Peyer's patch (tissue), 4 donors: ENCODE data around the gene PHLDB3. TPM values are rescaled to one million over a fixed set of nuclear protein-coding genes. Genes with fewer than 3 reads are reported as not detected.

ENCODE experiments used
- DNase-seq, 3 donors: peaks; one replicate each; pipeline ENCODE4 v3.0.0-alpha.2; 2017 to 2019
- H3K27ac ChIP-seq, 4 donors: fragments of 200-600 bp; sonication (generic); one replicate each; pipeline ENCODE4 v1.5.1; 2016 to 2019
- H3K27me3 ChIP-seq, 2 donors: fragments of 200-600 bp; sonication (generic); one replicate each; pipeline ENCODE4 v1.5.1; 2019
- H3K36me3 ChIP-seq, 3 donors: fragments of 200-600 bp; sonication (generic); one replicate each; pipeline ENCODE4 v1.5.1; 2016 to 2019
- H3K4me1 ChIP-seq, 4 donors: fragments of 200-600 bp; sonication (generic); one replicate each; pipeline ENCODE4 v1.5.1; 2016 to 2019
- H3K4me3 ChIP-seq, 4 donors: fragments of 200-600 bp; sonication (generic); 1 replicate in 3 of 4; 2 replicates in 1 of 4; pipeline ENCODE4 v1.5.1; 2016 to 2019; ENCODE audit warnings: mild to moderate bottlenecking in 1 of 4
- H3K9me3 ChIP-seq, 4 donors: fragments of 200-600 bp; sonication (generic); one replicate each; pipeline ENCODE4 v1.5.1; 2016 to 2019; ENCODE audit warnings: mild to moderate bottlenecking in 1 of 4
- POLR2A ChIP-seq, 2 donors: fragments of 450-650 bp; IDR thresholded peaks; one replicate each; pipeline ENCODE4 v1.5.1; 2017; ENCODE audit warnings: antibody characterized with exemption in 2 of 2, mild to moderate bottlenecking in 2 of 2, moderate library complexity in 2 of 2
- total RNA-seq, 4 donors: library from RNA; depleted of rRNA; stranded (reverse); fragments of >200 nt; gene quantifications; one replicate each; pipeline ENCODE4 v1.1.0, GENCODE V29; 2016
- TF ChIP-seq, protein P1 (sequence below), 6 experiments: fragments of 450-650 bp in 4 of 6; fragments of 200-600 bp in 2 of 6; sonication (generic) in 1 of 6; IDR thresholded peaks; one replicate each; pipeline ENCODE4 v1.5.1; 2017 to 2019; ENCODE audit warnings: antibody characterized with exemption in 6 of 6, mild to moderate bottlenecking in 3 of 6, moderate library complexity in 1 of 6

The PHLDB3 gene
- total RNA-seq, 4 donors from 2014 or later = 13.0 to 23.4 (median 18.0) TPM

DNA sequence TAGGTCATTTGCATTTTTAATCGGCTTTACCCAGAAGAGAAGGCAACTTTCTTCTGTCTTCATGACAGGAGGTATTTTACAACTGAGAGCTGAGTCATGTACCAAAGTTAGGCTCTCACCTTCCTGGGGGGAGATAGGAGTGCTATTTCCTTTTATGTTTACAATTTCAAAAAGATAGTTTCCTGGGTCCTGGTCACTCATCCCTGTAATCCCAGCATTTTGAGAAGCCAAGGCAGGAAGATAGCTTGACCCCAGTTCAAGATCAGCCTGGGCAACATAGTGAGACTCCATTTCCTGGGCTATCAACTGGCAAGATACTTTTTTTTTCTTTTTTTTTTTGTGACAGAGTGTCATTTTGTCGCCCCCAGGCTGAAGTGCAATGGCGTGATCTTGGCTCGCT, 46.7 kb downstream of the PHLDB3 start:
- Histone ChIP-seq H3K27ac (no peak overlapping the region), H3K4me1 (peaks cover 0 to 10% (median 0%) of the 10 kb centered on the region in 4 donors), H3K4me3 (no peak overlapping the region), H3K36me3 (no peaks in the 10 kb centered on the region), H3K27me3 (no peaks in the 10 kb centered on the region), H3K9me3 (no peaks in the 10 kb centered on the region)
- no peak for DNase-seq
- TF ChIP-seq, protein P1, sequence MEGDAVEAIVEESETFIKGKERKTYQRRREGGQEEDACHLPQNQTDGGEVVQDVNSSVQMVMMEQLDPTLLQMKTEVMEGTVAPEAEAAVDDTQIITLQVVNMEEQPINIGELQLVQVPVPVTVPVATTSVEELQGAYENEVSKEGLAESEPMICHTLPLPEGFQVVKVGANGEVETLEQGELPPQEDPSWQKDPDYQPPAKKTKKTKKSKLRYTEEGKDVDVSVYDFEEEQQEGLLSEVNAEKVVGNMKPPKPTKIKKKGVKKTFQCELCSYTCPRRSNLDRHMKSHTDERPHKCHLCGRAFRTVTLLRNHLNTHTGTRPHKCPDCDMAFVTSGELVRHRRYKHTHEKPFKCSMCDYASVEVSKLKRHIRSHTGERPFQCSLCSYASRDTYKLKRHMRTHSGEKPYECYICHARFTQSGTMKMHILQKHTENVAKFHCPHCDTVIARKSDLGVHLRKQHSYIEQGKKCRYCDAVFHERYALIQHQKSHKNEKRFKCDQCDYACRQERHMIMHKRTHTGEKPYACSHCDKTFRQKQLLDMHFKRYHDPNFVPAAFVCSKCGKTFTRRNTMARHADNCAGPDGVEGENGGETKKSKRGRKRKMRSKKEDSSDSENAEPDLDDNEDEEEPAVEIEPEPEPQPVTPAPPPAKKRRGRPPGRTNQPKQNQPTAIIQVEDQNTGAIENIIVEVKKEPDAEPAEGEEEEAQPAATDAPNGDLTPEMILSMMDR (IDR thresholded peaks at IDR 0.05) = no peak
- TF ChIP-seq POLR2A (IDR thresholded peaks at IDR 0.05) = no peak

DNA sequence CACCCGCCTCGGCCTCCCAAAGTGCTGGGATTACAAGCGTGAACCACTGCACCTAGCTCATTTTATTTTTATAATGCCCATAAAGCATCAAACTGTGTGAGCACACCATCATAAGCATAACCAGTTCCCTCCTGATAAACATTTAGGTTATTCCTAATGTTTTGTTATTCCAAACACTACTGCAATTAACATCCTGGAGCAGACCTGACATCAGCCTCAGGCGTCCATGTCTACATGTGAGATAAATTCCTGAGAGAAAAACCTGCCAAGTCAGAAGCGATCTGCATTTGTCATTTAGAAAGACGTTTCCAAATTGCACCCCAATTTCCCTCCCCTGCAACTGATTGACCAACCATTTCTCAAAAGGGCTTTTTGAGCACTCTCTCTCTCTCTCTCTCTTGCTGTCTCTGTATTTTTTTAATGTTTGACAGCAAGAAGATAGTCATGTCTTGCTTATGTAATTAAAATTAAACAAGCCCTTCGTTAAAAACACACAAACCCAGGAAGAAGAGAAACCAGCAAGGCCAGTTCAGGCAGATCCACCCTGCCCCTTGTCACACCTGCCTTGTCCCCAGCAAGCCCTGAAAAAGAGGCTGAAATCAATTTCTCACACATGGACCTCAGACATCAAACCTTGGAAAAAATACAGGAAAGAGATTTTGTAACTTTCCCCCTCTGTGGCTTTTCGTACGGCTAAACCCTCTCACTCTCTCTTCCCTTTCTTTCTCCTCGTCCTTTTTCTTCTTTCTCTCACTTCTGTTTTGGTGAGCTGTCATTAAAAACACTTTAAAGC, 49.0 kb downstream of the PHLDB3 start:
- no peaks in the 10 kb centered on the region for H3K27me3 ChIP-seq
- H3K9me3 ChIP-seq = no peaks in the 10 kb centered on the region
- TF ChIP-seq, protein P1 (IDR thresholded peaks at IDR 0.05) = no peak
- no peak for TF ChIP-seq POLR2A (IDR thresholded peaks at IDR 0.05)
- no peaks in the 10 kb centered on the region for H3K36me3 ChIP-seq
- no peak for DNase-seq
- no peak overlapping the region for H3K4me3 ChIP-seq
- no peak overlapping the region for H3K27ac ChIP-seq
- H3K4me1 ChIP-seq = peaks cover 0 to 9% (median 0%) of the 10 kb centered on the region in 4 donors

DNA sequence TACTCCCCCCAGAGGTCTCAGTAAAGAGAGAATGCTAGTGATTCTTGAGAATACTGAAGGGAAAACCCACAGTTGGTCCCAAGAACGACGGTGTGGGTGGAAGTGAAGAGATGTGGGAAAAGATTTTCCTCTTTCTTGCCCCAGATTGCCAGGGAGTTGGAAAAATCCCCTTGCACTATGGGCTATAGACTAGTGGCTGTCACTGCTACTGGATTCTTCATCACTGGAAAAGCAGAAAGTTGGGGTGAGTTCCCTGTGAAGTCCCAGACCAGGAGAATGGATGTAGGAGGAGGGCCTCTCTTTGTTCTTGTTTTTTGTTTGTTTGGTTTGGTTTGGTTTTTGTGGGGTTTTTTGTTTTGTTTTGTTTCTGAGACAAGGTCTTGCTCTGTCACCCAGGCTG, 50.5 kb downstream of the PHLDB3 start:
- Histone ChIP-seq H3K9me3 (no peaks in the 10 kb centered on the region), H3K36me3 (no peaks in the 10 kb centered on the region), H3K4me3 (no peak overlapping the region), H3K27ac (no peak overlapping the region), H3K27me3 (no peaks in the 10 kb centered on the region), H3K4me1 (peaks cover 0 to 11% (median 0%) of the 10 kb centered on the region in 4 donors)
- no peak for DNase-seq
- TF ChIP-seq, protein P1 (IDR thresholded peaks at IDR 0.05) = no peak
- TF ChIP-seq POLR2A (IDR thresholded peaks at IDR 0.05) = no peak

DNA sequence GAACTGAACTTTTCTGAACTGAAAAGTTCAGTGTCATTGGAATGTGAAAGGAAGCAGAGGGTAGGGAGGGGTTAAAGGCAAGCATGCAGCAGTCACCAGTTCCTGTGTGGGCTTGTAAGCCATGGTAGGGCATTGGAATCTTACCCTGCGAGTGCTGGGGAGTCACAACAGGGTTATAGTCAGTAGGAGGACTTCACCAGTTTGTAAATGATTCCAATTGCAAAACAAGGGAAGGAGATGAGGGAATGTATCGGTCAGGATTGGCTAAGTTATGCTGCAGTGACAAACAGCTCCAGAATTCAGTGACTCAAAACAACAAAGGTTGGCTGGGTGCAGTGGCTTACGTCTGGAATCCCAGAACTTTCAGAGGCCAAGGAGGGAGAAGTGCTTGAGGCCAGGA, 52.0 kb downstream of the PHLDB3 start:
- H3K4me3 ChIP-seq = no peak overlapping the region
- no peak overlapping the region for H3K27ac ChIP-seq
- TF ChIP-seq POLR2A (IDR thresholded peaks at IDR 0.05) = no peak
- TF ChIP-seq, protein P1 (IDR thresholded peaks at IDR 0.05) = no peak
- DNase-seq = no peak
- no peaks in the 10 kb centered on the region for H3K27me3 ChIP-seq
- H3K36me3 ChIP-seq = no peaks in the 10 kb centered on the region
- peaks cover 0 to 11% (median 0%) of the 10 kb centered on the region in 4 donors for H3K4me1 ChIP-seq
- H3K9me3 ChIP-seq = no peaks in the 10 kb centered on the region

DNA sequence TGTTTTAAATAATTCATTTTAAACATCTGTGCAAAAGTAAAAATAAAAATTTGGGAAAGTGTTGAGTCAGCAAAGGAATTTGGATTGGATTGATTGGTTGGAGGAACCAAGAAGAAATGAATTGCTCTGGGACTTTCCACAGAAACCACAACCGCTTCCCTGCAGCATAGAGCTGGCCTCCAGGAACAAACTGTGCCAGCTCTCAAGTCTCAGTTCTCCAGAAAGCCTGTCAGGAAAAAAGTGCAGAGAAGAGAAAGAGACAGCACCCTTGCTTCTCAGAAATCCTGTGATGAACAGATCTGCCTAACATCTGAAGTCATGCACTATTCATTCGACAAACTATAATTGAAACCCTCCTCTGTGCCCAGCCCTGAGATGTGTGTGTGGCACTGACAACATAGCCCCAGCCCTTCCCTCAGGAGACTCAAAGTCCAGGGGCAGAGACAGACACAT, 54.0 kb downstream of the PHLDB3 start:
- H3K4me1 ChIP-seq = peaks cover 0 to 8% (median 0%) of the 10 kb centered on the region in 4 donors
- no peak overlapping the region for H3K4me3 ChIP-seq
- H3K36me3 ChIP-seq = no peaks in the 10 kb centered on the region
- no peaks in the 10 kb centered on the region for H3K27me3 ChIP-seq
- no peak for DNase-seq
- no peak for TF ChIP-seq POLR2A (IDR thresholded peaks at IDR 0.05)
- TF ChIP-seq, protein P1 (IDR thresholded peaks at IDR 0.05) = no peak
- H3K9me3 ChIP-seq = no peaks in the 10 kb centered on the region
- peak overlapping the region in 1 of 4 donors; percentile 35 for H3K27ac ChIP-seq
